SHP77 treated with DMSO at 0.1 percent for 48 hours (cell line): ENCODE measurements around the gene VPS26A.
"Not testable (repeated sequence)": the region's sequence is repeated elsewhere in the genome, so short reads cannot be mapped to it uniquely, and the experiment has no call there.

Experiments used
- DNase-seq: peaks from one replicate; lab custom pipeline; 2025; lab: John Stamatoyannopoulos, UW

The VPS26A gene

DNA sequence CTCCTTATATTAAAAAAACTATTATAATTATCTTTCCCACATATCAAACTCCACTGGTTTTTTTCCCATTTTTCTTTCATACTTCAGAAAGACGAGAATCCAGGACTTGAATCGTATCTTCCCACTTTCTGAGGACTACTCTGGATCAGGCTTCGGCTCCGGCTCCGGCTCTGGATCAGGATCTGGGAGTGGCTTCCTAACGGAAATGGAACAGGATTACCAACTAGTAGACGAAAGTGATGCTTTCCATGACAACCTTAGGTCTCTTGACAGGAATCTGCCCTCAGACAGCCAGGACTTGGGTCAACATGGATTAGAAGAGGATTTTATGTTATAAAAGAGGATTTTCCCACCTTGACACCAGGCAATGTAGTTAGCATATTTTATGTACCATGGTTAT is 20.2 kb upstream of the VPS26A start:
- no peak for DNase-seq

DNA sequence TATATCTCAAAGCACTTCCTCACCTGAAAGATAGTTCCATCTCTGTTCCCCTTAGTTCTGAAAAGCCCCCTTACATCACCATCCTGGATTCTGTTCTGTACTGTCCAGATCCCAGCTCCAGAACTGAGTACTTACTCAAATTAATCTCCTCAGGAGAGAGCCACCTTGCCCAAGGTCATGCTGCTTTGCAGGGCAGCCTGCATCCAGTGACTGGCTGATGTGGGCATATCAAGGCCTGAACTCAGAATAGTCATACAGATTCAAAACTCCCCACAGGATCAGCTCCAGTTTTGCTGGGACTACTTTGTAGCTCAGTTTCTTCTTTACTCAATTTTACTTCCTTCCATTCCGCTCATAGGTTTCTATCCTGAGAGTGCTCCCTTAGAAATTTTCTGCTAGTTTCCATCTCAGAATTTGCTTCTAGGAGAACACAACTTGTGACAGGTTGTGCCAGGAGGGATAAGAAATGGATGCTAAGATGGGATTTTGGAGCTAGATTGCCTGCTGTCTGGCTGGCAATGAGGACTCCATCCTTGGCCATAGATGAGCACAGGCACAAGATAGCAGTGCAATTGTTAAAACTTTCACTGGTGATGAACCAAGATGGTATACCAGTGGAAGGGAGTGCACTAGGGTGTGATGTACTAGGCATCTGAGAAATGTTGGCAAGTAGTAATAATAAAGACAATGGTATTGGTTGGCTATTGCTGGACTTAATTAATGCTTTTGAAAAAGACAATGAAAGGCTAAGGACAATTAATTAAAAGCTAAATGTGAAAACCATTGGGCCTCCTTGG is 18.8 kb upstream of the VPS26A start:
- no peak for DNase-seq

DNA sequence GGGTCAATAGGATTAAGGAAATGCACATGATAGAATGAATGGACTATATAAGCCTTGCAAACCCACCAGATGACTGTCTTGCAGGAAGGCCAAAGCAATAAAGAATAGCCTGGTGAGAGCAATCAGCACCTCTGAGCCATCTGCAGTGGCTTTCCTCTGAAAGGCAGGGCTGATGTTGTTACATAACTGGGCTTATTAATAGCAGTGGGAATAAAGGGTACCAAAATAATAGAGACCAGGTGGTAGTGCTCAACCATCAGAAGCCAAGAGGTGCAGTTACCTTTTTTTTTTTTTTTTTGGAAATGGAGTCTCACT is 16.8 kb upstream of the VPS26A start:
- no peak for DNase-seq

DNA sequence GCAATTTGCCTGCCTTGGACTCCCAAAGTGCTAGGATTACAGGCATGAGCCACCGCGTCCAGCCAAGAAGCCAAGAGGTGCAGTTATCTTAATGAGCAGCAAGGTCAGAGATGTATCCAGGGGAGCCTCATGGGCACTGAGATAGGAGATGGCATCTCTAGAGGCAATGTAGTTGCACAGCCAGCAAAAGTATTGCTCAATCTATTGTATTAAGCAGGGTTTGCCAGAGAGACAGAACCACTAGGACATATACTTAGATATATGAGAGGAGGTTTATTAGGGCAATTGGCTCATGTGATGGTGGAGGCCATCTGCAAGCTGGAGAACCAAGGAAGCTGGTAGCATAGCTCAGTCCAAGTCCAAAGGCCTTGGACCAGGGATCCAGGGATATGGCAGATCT is 16.3 kb upstream of the VPS26A start:
- no peak for DNase-seq

DNA sequence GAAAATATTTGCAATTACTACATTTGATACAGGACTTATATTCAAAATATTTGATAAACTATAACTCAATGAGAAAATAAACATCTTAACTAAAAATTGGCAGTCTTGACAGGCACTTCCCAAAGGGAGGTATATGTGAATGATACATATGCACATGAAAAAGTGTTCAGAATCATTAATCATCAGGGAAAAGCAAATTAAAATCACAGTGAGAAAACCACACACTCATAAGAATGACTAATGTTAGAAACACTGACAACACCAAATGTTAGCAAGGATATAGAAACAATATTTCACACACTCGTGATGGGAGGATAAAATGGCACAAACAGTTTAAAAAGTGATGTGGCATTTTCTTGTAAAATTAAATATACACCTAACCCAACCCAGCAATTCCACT is 4.1 kb upstream of the VPS26A start:
- no peak for DNase-seq

DNA sequence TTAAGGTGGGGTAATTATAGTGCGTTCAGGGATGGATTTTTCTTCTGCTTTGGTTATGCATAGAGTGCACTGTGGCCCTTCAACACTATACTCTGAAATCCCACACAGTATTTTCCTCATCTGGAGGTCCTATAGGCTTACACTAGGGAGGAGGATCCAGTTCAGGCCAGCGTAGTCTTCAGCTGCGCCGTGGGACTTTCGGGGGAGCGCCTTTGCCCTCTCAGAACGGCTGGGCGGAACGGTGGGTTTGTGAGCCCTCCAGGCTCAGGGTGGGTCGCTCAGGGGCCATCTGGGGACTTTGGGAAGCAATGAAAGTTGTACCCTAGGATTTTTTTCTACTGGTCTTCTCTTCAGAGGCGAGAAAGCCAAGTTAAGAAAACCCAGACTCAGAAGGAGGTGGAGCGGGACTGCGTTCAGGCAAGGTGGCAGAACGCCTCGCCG is 652 bp upstream of the VPS26A start:
- DNase-seq, result no peak

DNA sequence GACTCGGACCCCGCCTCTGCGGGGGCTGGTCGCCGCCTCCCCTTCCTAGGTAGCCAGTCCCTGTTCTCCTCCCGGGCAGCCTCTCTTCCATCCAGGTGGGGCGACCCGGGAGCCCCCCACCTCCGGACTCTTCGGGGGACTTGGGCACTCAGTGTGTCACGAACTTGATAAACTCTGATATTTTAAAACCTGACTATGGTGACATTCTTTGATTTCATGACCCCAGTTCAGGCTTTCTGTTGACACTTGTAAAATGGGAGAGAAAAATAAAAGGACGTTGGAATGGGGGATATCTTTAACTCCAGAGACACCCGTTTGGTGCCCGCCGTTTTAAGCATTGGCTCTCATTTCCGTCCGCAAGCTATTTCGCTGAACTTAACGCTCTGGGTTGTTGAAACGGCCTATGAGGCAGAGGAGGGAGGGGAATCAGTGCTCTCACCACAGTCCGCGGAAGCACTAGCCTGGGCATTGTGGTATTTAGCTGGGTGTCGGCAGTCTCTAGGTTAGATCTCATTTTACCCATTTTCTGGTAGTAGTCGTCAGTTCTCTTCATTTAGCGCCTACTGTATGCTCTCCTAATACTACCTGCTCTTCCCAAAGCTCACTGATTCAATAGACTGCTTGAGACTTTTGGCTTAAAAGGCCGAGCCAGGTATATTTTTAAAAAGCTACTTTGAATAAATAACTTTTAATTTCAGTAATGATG is 738 bp downstream of the VPS26A start:
- DNase-seq, result no peak

DNA sequence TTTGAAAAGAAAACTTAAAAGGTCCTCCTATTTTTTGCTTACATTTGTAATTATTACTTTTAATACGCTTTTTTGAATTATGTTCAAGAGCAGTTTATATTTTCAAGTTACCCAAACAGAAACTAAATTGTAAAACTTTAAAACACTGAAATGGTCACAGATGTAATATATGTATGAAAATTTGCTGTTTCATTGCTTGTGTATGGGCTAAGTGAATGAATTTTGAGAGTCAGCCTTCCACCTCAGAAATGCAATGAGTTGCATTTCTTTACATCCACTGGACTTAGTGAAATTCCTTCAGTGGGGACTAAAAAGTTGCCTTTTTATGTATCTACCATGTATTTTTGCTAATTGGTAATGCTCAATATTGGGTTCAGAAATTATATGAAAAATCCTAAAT is 1.6 kb downstream of the VPS26A start:
- no peak for DNase-seq

DNA sequence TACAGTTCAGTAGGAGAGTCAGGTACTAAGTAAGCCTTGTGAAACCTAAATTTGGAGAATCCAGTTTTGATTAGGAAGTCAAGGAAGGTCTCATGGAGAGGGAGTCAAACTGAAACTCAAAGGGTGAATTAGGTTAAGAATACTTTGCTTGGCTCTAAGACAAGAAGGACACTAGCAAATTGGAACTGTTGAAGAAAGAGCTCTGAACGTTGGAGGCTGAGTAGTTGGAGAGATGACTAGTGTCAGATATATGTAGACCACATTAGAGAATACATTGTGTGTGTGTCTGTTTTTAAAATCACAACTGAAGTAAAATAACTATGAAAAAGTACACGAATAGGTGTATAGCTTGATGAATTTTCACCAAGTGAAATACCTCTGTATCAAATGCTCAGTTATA is 6.3 kb downstream of the VPS26A start:
- no peak for DNase-seq

DNA sequence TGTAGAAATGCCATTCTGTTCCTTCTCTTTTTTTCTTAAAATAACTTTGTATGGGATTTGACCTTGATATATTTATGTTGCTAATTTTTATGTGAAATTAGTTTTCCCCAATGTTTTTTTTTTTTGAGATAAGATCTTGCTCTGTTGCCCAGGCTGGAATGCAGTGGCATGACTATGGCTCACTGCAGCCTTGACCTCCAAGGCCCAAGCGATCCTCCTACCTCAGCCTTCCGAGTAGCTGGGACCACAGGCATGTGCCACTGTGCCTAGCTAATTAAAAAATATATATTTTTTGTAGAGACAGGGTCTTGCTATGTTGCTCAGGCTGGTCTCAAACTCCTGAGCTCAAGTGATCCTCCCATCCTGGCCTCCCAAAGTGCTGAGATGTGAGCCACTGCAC is 16.0 kb downstream of the VPS26A start:
- no peak for DNase-seq

DNA sequence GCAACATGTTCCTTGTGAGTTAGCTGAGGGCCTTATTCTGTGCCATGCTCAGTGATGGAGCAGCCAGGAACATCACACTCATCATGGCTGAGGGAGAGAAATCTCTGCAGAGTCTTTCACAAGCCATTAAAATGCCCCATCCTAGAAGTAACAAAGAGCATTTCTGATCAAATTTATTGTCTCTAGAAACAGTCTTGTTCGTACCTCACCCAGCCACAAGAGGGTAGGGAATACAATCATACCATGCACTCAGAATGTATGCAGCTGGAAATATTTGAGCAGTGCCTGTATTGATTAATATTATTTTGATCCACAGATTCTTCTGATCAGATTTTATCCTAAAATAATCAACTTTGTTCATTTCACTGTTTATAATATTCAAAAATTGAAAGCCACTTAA is 17.3 kb downstream of the VPS26A start:
- DNase-seq, result no peak

DNA sequence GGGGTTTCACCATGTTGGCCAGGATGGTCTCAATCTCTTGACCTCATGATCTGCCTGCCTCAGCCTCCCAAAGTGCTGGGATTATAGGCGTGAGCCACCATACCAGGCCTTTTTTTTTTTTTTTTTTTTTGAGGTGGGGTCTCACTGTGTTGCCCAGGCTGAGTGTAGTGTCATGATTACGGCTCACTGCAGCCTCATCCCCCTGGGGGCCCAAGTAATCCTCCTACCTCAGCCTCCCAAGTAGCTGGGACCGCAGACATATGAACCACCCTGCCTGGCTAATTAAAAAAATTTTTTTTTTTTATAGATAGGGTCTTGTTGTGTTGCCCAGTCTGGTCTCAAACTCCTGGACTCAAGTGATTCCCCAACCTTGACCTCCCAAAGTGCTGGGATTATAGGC is 18.1 kb downstream of the VPS26A start:
- DNase-seq, result not testable (repeated sequence)

DNA sequence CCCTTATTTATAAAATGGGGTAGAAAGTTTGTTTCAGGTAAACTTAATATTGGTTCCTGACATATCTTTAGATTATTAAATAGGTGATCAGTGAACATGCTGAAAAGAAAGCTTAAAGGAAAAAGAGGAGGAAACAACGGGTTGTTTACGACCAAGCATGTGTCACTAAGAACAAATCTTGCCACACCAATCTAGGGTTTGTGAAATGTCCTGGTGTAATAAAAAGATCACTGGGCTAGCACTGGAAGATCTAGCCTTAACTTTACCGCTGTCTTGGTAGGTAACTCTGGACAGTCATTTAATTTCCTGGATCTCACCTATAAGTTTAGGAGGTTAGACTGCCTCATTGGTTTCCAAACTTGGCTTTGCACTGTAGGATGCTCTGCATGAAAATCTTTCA is 19.0 kb downstream of the VPS26A start:
- DNase-seq, result no peak

DNA sequence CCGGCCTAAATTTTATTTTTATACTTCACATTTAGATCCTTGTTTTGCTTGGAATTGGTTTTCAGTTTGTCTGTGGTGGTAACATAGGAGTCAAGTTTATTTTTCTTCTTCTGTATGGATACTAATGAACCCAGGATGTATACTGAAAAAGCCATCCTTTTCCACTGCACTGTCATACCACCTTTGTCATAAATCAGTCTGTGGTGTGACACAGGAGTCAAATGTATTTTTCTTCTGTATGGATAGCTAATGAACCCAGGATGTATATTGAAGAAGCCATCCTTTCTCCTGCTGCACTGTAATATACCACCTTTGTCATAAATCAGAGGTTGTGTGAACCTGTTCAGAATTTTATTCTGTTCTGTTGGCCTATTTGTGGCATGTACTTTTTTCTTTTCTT is 21.4 kb downstream of the VPS26A start:
- no peak for DNase-seq

DNA sequence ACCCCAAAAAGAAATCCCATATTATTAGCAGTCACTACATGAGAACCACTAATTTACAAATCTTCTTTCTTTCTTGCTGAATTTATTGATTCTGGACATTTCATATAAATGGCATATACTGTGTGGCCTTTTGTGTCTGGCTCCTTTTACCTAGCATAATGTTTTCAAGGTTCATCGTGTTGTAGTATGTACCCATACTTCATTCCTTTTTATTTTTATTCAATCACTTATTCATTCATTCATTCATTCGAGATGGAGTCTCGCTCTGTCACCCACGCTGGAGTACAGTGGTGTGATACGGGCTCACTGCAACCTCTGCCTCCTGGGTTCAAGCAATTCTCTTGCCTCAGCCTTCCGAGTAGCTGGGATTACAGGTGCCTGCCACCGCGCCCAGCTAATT is 21.9 kb downstream of the VPS26A start:
- no peak for DNase-seq

DNA sequence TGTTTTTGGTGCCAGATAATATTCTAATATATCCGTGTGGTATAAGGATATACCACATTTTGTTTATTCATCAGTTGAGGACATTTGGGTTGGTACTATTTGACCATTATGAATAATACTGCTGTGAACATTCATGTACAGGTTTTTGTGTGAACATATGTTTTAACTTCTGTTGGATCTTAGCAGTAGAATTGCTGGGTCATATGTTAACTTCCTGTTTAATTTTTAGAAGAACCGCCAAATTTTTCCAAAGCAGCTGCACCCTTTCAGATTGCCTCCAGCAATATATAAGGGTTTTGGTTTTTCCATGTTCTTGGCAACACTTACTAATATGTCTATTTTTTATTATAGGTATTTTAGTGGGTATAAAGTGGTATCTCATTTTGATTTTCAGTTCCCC is 22.8 kb downstream of the VPS26A start:
- no peak for DNase-seq

DNA sequence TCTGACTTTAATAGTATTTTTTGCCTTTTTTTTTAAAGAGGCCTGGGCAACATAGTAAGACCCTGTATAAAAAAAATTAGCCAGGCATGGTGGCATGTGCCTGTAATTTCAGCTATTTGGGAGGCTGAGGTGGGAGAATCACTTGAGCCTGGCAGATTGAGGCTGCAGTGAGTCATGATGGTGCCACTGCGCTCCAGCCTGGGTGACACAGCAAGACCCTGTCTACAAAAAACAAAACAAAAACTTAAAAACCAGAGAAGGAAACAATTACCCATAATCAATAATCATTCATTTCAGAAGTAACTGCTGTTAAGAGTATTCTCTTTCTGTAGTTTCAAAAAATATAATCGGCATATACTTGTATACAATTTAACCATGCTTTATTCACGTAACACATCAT is 28.0 kb downstream of the VPS26A start:
- DNase-seq, result no peak

DNA sequence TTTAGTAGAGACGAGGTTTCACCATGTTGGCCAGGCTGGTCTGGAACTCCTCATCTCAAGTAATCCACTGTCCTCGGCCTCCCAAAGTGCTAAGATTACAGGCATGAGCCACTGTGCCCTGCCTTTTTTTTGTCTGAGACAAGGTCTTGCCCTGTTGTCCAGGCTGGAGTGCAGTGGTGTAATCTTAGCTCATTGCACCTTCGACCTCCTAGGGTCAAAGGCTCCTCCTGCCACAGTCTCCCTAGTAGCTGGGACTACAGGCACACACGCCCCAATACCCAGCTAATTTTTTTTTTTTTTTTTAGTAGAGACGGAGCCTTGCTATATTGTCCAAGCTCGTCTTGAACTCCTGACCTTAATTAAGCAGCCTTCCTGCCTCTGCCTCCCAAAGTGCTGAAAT is 29.2 kb downstream of the VPS26A start:
- DNase-seq, result no peak

DNA sequence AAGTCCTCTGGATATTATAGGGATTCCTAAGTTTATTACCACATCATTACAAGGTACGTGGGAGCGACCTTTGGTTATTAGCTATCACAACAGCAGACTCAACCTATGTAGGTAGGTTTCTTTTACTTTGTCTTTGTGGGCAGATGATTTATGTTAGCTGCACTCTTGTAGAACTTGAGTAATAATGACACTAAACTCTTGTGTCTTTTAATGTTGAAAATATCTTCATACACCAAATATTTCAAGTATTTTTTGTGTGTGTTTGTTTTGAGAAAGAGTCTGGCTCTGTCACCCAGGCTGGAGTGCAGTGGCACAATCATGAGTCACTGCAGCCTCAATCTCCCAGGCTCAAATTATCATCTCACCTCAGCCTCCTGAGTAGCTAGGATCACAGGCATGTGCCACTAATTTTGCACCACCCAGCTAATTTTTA is 36.8 kb downstream of the VPS26A start:
- DNase-seq, result no peak

DNA sequence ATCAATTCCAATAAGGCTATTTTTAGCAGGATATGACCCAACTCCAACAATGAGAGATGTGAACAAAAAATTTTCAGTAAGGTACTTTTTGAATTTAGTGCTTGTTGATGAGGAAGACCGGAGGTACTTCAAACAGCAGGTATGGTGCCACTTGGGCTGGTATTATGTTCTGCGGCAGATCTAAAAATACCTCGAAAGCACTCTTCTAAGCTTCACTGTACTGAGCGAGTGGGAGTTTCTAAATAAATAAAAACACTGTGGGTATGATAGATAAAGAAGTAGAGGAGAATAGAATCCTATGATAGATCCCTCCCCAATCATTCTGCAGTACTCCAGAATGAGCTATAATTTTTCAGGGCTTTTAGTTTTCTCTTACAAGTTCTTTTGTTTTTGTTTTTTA is 44.5 kb downstream of the VPS26A start:
- no peak for DNase-seq

DNA sequence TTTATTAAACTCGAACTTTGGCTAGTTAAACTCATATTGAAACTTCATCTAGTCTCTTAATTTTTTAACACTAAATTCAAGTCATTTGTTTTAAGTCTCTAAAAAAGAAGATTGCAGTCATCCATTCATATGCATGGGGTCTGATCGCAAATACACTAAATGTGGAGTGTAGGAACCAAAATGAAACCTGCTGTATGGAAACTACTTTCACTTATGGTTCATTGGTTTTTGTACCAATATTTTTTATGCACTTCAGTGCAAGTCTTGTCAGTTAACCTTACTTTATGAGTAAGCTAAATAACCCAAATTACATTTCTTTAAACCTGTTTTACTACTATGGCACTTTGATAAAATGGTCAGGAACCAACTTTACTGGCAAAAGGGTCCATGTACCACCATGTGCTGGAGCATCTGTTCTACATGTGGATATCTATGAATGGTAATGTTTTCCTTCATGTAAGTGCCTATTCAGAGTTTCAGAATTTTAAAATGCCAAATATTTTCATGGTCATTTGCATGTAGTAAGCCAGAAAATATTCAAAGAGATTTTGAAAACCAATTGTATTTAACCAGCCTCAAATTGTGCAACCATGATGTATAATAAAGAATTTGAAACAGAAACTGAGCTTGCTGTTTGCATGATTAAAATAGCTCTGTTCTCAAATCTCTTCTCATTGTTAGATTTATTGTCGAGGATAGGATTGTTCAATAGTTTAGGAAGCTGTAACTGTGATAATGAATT is 48.4 kb downstream of the VPS26A start:
- DNase-seq, result no peak

DNA sequence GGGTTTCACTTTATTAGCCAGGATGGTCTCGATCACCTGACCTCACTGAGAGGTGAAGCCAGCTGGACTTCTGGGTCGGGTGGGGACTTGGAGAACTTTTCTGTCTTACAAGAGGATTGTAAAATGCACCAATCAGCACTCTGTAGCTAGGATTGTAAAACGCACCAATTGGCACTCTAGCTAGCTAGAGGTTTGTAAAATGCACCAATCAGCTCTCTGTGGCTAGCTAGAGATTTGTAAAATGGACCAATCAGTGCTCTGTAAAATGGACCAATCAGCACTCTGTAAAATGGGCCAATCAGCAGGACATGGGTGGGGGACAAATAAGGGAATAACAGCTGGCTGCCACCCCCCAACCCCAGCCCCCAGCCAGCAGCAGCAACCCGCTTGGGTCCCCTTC is 51.3 kb downstream of the VPS26A start:
- DNase-seq, result not testable (repeated sequence)

DNA sequence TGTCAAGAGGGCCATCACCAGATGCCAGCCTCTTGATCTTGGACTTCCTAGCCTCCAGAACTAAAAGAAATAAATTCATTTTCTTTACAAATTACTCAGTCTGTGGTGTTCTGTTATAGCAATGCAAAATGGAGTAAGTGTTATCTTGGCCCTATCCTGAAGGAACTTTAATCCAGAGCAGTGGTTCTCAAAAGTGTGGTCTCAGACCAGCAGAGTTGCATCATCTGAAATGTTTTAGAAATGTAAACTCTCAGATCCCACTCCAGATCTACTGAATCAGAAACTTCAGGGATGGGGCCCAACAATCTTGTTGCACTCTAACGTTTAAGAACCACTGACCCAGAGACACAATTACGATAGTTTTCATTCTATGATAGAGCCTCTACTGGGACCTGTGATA is 52.8 kb downstream of the VPS26A start:
- no peak for DNase-seq
